Measurements from ENCODE around the gene ZNF12. TPM values are rescaled to one million over a fixed set of nuclear protein-coding genes. Genes with fewer than 3 reads are reported as not detected.

Gene ZNF12
- total RNA-seq, 4 donors from 2014 or later = 27.9 to 35.2 (median 32.0) TPM

GRCh38 chr7:6651851-6652445, 54.8 kb downstream of the ZNF12 start:
- Histone ChIP-seq H3K27me3 (no peaks in the 10 kb centered on the region), H3K4me3 (no peak overlapping the region), H3K9me3 (peaks cover 0 to 18% (median 0%) of the 10 kb centered on the region in 4 donors), H3K27ac (no peak overlapping the region), H3K4me1 (no peaks in the 10 kb centered on the region), H3K36me3 (peaks cover 5 to 99% (median 7%) of the 10 kb centered on the region in 3 donors)
- no peak for DNase-seq (ENCODE audit: low spot score in 2 of 2)
- TF ChIP-seq POLR2A (IDR thresholded peaks at IDR 0.05) (no peak), EP300 (IDR thresholded peaks at IDR 0.05) (no peak), CTCF (IDR thresholded peaks at IDR 0.05) (no peak)
- 98% methylated on average over 32 of the region's 32 CpGs for WGBS, 2 donors

GRCh38 chr7:6650521-6651011, 56.2 kb downstream of the ZNF12 start:
- no peak for DNase-seq (ENCODE audit: low spot score in 2 of 2)
- Histone ChIP-seq H3K27me3 (no peaks in the 10 kb centered on the region), H3K9me3 (peaks cover 0 to 18% (median 0%) of the 10 kb centered on the region in 4 donors), H3K4me3 (no peak overlapping the region), H3K36me3 (peaks cover 5 to 100% (median 7%) of the 10 kb centered on the region in 3 donors), H3K4me1 (no peaks in the 10 kb centered on the region), H3K27ac (no peak overlapping the region)
- 96 to 97% methylated on average over 10 to 11 of the region's 12 CpGs for WGBS, 2 donors
- no peak for TF ChIP-seq EP300 (IDR thresholded peaks at IDR 0.05)

DNA sequence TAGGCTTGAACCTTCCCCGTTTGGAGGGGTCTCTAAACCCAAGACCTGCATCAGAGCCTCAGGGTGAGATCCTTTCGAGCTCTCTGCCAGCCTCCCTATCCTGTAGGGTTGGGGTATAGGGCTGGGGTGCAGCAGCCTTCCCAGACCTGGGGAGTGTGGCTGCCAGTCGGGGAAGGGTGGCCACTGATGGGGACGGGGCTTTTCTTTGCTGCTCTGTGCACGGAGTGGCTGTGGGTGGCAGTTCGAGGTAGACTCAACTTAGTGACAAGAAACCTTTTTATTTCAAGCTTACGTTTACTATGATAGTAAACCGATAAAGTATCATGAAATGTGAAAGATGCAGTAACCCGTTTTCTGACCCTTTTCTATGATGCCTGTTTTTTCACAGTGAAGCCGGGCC, 56.7 kb downstream of the ZNF12 start:
- DNase-seq (ENCODE audit: low spot score in 2 of 2) = no peak
- Histone ChIP-seq H3K36me3 (peaks cover 5 to 100% (median 7%) of the 10 kb centered on the region in 3 donors), H3K9me3 (peaks cover 0 to 18% (median 0%) of the 10 kb centered on the region in 4 donors), H3K4me3 (no peak overlapping the region), H3K27ac (no peak overlapping the region), H3K27me3 (no peaks in the 10 kb centered on the region), H3K4me1 (no peaks in the 10 kb centered on the region)
- no peak for TF ChIP-seq CTCF (IDR thresholded peaks at IDR 0.05)
- 88 to 95% methylated on average over 10 of the region's 10 CpGs for WGBS, 2 donors

DNA sequence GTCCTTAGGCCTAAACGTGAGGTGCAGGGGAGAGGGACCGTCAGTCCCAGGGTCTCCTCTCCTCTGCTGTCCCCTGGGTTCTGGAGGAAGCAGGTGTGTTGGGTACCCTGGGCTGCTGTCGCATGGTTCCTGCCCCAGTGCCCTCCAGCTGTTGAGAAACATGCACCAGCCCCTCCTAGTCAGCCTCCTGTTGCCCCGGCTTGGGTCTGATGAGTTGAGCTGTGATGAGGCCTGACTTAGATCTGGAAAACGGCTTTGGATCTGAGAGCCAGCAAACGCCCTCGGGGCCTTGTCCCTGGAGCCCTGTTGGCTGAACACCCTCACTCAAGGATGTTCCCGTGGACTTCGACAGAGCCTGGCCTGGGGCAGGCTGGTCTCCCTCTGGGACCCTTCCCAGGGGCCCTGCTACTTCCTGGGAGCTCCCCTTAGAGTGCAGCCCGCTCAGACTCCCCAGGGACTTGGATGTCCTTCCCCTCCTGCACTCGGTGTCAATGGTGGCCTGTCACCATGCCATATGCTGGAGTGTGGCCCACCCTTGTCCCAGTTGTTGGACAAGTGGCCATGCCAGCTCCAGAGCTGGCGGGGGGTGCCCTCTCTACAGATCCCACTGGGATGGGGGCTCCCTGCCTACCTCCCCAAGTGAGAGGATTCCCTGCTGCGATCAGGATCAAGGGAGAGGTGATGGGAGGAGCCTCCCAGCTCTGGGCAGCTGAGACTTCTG, 57.3 kb downstream of the ZNF12 start:
- DNase-seq (ENCODE audit: low spot score in 2 of 2) = no peak
- H3K9me3 ChIP-seq = peaks cover 0 to 18% (median 0%) of the 10 kb centered on the region in 4 donors
- WGBS, 2 donors = 75 to 77% methylated on average over 8 to 10 of the region's 13 CpGs
- peaks cover 5 to 100% (median 7%) of the 10 kb centered on the region in 3 donors for H3K36me3 ChIP-seq
- no peak overlapping the region for H3K27ac ChIP-seq
- TF ChIP-seq CTCF (IDR thresholded peaks at IDR 0.05) (no peak), POLR2A (IDR thresholded peaks at IDR 0.05) (no peak), EP300 (IDR thresholded peaks at IDR 0.05) (no peak)
- no peaks in the 10 kb centered on the region for H3K27me3 ChIP-seq
- no peak overlapping the region for H3K4me3 ChIP-seq
- no peaks in the 10 kb centered on the region for H3K4me1 ChIP-seq

GRCh38 chr7:6648815-6649104, 58.0 kb downstream of the ZNF12 start:
- Histone ChIP-seq H3K27ac (no peak overlapping the region), H3K4me1 (no peaks in the 10 kb centered on the region), H3K4me3 (no peak overlapping the region), H3K36me3 (peaks cover 5 to 100% (median 7%) of the 10 kb centered on the region in 3 donors), H3K9me3 (peaks cover 0 to 18% (median 0%) of the 10 kb centered on the region in 4 donors), H3K27me3 (no peaks in the 10 kb centered on the region)
- TF ChIP-seq EP300 (IDR thresholded peaks at IDR 0.05) = no peak
- no peak for TF ChIP-seq CTCF (IDR thresholded peaks at IDR 0.05)
- no peak for TF ChIP-seq POLR2A (IDR thresholded peaks at IDR 0.05)
- no peak for DNase-seq (ENCODE audit: low spot score in 2 of 2)
- WGBS, 2 donors = 90 to 91% methylated on average over 4 to 5 of the region's 5 CpGs
